ENCODE measurements around the gene TANK. TPM values are rescaled to one million over a fixed set of nuclear protein-coding genes. Genes with fewer than 3 reads are reported as not detected.

TANK gene
- total and polyA plus RNA-seq, 2 experiments from 2014 or later = 17.9 to 33.2 TPM

GRCh38 chr2:161115605-161116380 lies 44.4 kb upstream of the TANK start:
- no peaks in the 10 kb centered on the region for H3K9me3 ChIP-seq (ENCODE audit: low read depth)
- TF ChIP-seq, protein P1, sequence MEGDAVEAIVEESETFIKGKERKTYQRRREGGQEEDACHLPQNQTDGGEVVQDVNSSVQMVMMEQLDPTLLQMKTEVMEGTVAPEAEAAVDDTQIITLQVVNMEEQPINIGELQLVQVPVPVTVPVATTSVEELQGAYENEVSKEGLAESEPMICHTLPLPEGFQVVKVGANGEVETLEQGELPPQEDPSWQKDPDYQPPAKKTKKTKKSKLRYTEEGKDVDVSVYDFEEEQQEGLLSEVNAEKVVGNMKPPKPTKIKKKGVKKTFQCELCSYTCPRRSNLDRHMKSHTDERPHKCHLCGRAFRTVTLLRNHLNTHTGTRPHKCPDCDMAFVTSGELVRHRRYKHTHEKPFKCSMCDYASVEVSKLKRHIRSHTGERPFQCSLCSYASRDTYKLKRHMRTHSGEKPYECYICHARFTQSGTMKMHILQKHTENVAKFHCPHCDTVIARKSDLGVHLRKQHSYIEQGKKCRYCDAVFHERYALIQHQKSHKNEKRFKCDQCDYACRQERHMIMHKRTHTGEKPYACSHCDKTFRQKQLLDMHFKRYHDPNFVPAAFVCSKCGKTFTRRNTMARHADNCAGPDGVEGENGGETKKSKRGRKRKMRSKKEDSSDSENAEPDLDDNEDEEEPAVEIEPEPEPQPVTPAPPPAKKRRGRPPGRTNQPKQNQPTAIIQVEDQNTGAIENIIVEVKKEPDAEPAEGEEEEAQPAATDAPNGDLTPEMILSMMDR (IDR thresholded peaks at IDR 0.05; ENCODE audit: low read depth, low read length) = no peak
- H3K4me1 ChIP-seq (ENCODE audit: low read depth) = no peaks in the 10 kb centered on the region
- H3K27ac ChIP-seq = no peak overlapping the region
- no peak for DNase-seq (ENCODE audit: low read depth in 1 of 2, low spot score in 1 of 2)
- no peaks in the 10 kb centered on the region for H3K36me3 ChIP-seq
- H3K27me3 ChIP-seq = peaks cover 2% of the 10 kb centered on the region
- no peak overlapping the region for H3K4me3 ChIP-seq

DNA sequence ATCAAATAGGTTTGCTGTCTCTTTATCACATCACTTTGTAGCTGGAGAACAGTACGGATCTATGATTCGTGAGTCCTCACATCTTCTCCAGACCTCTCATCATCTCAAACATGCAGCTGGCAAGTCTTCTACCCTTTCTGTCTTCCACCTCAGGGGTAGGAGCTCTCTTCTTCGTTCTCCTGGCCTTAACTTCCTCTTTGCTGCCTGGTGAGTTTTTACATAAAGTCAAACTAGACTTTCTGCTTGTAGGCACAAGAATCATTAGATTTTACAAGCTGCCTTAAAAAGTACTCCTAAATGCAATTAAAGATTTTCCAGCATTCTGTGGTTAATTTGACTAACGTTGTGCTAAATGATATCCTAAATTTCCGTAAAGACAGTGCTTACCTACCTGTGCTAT lies 43.7 kb upstream of the TANK start:
- TF ChIP-seq, protein P1 (IDR thresholded peaks at IDR 0.05; ENCODE audit: low read depth, low read length) = no peak
- H3K27me3 ChIP-seq = peaks cover 2% of the 10 kb centered on the region
- H3K36me3 ChIP-seq = no peaks in the 10 kb centered on the region

GRCh38 chr2:161117506-161117905 lies 42.7 kb upstream of the TANK start:
- no peaks in the 10 kb centered on the region for H3K36me3 ChIP-seq
- peaks cover 2% of the 10 kb centered on the region for H3K27me3 ChIP-seq
- no peak overlapping the region for H3K27ac ChIP-seq
- no peaks in the 10 kb centered on the region for H3K4me1 ChIP-seq (ENCODE audit: low read depth)
- no peaks in the 10 kb centered on the region for H3K9me3 ChIP-seq (ENCODE audit: low read depth)
- no peak overlapping the region for H3K4me3 ChIP-seq
- TF ChIP-seq, protein P1 (IDR thresholded peaks at IDR 0.05; ENCODE audit: low read depth, low read length) = no peak
- DNase-seq (ENCODE audit: low read depth in 1 of 2, low spot score in 1 of 2) = no peak

More for the DNA sequence above, 43.7 kb upstream of the TANK start:
- DNase-seq (ENCODE audit: low read depth in 1 of 2, low spot score in 1 of 2) = no peak
- no peak overlapping the region for H3K27ac ChIP-seq
- H3K9me3 ChIP-seq (ENCODE audit: low read depth) = no peaks in the 10 kb centered on the region
- no peak overlapping the region for H3K4me3 ChIP-seq
- no peaks in the 10 kb centered on the region for H3K4me1 ChIP-seq (ENCODE audit: low read depth)

- TF ChIP-seq, protein P1 (IDR thresholded peaks at IDR 0.05; ENCODE audit: low read depth, low read length) = no peak
- no peaks in the 10 kb centered on the region for H3K4me1 ChIP-seq (ENCODE audit: low read depth)
- no peak overlapping the region for H3K27ac ChIP-seq
- H3K27me3 ChIP-seq = peaks cover 2% of the 10 kb centered on the region
- H3K9me3 ChIP-seq (ENCODE audit: low read depth) = no peaks in the 10 kb centered on the region
- no peaks in the 10 kb centered on the region for H3K36me3 ChIP-seq
- no peak for DNase-seq (ENCODE audit: low read depth in 1 of 2, low spot score in 1 of 2)
- H3K4me3 ChIP-seq = no peak overlapping the region
Measured at GRCh38 chr2:161118722-161119121, 41.5 kb upstream of the TANK start.

DNA sequence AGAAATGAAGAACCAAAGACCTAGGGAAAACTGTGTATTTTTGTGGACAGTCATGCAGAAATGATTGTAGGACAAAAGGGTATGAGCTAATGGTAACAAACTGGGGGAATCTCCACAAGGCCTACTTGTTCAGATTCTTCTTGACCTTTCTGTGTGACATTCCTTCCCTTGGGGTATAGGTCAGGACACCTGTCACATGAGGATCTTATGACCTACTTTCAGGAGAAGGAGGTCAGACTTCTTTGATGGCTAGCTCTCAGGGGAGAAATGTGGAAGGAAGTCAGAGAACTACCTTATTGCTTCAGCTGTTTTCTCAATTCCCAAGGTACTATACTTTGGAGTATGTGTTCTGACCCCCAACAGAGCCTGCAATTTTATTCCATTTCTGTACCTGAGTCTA lies 40.7 kb upstream of the TANK start:
- Histone ChIP-seq H3K27me3 (no peaks in the 10 kb centered on the region), H3K9me3 (ENCODE audit: low read depth) (no peaks in the 10 kb centered on the region), H3K27ac (no peak overlapping the region), H3K4me1 (ENCODE audit: low read depth) (no peaks in the 10 kb centered on the region), H3K4me3 (no peak overlapping the region), H3K36me3 (no peaks in the 10 kb centered on the region)
- TF ChIP-seq, protein P1 (IDR thresholded peaks at IDR 0.05; ENCODE audit: low read depth, low read length) = no peak
- DNase-seq (ENCODE audit: low read depth in 1 of 2, low spot score in 1 of 2) = no peak

Data from cardiac muscle cell (in vitro differentiated cells and primary cell).